HepG2 (cell line): ENCODE data around the gene CLCA4.

Source experiments
- BHLHE40 ChIP-seq: IDR thresholded peaks from 2 replicates; pipeline ENCODE4 v1.6.1; 2011; ENCODE audit warnings: low read length, improper control_type of control experiment
- MAX ChIP-seq: IDR thresholded peaks from 2 replicates; pipeline ENCODE4 v1.6.1; 2012; ENCODE audit warnings: inconsistent platforms
- MYNN ChIP-seq: sonication (generic); formaldehyde crosslinking; IDR thresholded peaks from 2 replicates; pipeline ENCODE4 v1.4.0; 2020; ENCODE audit warnings: mild to moderate bottlenecking, low read depth, missing genetic modification reagents
- TEAD2 ChIP-seq: sonication (generic); formaldehyde crosslinking; IDR thresholded peaks from 2 replicates; pipeline ENCODE4 v1.9.0; 2021; ENCODE audit warnings: missing genetic modification reagents
- TF ChIP-seq, protein P1 (sequence below): sonication (generic); formaldehyde crosslinking; IDR thresholded peaks from 2 replicates; pipeline ENCODE4 v1.4.0; 2020; ENCODE audit warnings: missing genetic modification reagents, mild to moderate bottlenecking, borderline replicate concordance
- TF ChIP-seq, protein P2 (sequence below): sonication (generic); formaldehyde crosslinking; IDR thresholded peaks from 2 replicates; pipeline ENCODE4 v1.4.0; 2020; ENCODE audit warnings: mild to moderate bottlenecking, low read depth, missing genetic modification reagents
- TF ChIP-seq, protein P3 (sequence below): sonication (generic); formaldehyde crosslinking; IDR thresholded peaks from 2 replicates; pipeline ENCODE4 v1.4.0; 2020; ENCODE audit warnings: missing genetic modification reagents, borderline replicate concordance

DNA sequence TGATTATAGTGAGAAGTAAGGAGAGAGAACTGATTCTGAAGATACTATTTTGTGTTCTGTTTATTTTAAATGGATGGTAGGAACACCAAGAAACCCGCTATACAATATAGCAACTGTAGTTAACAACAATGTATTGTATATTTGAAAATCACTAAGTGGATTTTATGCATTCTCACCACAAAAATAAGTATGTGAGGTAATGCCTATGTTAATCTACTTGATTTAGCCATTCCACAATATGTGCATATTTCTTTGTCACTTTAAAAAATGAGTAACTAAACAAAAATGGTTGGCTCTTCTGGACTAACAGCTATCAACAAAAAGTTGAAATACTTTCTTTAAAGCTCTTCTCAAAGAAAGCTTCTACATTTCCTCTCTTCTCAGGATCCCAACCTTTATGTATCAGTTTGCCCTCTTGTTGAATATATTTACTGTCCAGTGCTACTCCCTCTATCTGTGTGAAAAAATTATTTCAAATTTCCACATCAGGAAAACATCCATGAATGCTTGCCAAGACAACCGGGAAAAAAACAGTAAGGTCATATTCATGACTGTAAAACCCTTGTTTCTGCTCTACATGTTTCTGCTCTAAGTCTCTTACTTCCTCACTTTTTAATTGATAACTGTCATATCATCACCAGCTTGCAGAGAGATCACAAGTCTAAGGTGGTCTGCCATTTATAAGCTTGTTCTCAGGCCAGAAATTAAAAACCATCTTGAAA, 27.0 kb downstream of the CLCA4 start:
- TF ChIP-seq, protein P1, sequence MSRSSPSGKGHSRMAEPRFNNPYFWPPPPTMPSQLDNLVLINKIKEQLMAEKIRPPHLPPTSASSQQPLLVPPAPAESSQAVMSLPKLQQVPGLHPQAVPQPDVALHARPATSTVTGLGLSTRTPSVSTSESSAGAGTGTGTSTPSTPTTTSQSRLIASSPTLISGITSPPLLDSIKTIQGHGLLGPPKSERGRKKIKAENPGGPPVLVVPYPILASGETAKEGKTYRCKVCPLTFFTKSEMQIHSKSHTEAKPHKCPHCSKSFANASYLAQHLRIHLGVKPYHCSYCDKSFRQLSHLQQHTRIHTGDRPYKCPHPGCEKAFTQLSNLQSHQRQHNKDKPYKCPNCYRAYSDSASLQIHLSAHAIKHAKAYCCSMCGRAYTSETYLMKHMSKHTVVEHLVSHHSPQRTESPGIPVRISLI (CRISPR knock-in tag) = no peak
- TF ChIP-seq TEAD2 (CRISPR knock-in tag) = no peak
- TF ChIP-seq BHLHE40 = no peak
- TF ChIP-seq, protein P2, sequence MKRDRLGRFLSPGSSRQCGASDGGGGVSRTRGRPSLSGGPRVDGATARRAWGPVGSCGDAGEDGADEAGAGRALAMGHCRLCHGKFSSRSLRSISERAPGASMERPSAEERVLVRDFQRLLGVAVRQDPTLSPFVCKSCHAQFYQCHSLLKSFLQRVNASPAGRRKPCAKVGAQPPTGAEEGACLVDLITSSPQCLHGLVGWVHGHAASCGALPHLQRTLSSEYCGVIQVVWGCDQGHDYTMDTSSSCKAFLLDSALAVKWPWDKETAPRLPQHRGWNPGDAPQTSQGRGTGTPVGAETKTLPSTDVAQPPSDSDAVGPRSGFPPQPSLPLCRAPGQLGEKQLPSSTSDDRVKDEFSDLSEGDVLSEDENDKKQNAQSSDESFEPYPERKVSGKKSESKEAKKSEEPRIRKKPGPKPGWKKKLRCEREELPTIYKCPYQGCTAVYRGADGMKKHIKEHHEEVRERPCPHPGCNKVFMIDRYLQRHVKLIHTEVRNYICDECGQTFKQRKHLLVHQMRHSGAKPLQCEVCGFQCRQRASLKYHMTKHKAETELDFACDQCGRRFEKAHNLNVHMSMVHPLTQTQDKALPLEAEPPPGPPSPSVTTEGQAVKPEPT (CRISPR knock-in tag) = no peak
- TF ChIP-seq MAX = no peak
- TF ChIP-seq, protein P3, sequence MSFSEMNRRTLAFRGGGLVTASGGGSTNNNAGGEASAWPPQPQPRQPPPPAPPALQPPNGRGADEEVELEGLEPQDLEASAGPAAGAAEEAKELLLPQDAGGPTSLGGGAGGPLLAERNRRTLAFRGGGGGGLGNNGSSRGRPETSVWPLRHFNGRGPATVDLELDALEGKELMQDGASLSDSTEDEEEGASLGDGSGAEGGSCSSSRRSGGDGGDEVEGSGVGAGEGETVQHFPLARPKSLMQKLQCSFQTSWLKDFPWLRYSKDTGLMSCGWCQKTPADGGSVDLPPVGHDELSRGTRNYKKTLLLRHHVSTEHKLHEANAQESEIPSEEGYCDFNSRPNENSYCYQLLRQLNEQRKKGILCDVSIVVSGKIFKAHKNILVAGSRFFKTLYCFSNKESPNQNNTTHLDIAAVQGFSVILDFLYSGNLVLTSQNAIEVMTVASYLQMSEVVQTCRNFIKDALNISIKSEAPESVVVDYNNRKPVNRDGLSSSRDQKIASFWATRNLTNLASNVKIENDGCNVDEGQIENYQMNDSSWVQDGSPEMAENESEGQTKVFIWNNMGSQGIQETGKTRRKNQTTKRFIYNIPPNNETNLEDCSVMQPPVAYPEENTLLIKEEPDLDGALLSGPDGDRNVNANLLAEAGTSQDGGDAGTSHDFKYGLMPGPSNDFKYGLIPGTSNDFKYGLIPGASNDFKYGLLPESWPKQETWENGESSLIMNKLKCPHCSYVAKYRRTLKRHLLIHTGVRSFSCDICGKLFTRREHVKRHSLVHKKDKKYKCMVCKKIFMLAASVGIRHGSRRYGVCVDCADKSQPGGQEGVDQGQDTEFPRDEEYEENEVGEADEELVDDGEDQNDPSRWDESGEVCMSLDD (CRISPR knock-in tag) = no peak
- TF ChIP-seq MYNN = no peak
